Upper lobe of left lung (tissue), 4 donors: ENCODE data around the gene USP2.

ENCODE experiments used
- CTCF ChIP-seq, 6 experiments: fragments of 450-650 bp in 4 of 6; fragments of 200-600 bp in 2 of 6; sonication (generic) in 2 of 6; IDR thresholded peaks; one replicate each; pipeline ENCODE4 v1.5.1; 2016 to 2019; ENCODE audit warnings: antibody characterized with exemption in 6 of 6
- POLR2A ChIP-seq, 4 donors: fragments of 450-650 bp; IDR thresholded peaks; one replicate each; pipeline ENCODE4 v1.5.1; 2016 to 2017; ENCODE audit warnings: antibody characterized with exemption in 4 of 4, mild to moderate bottlenecking in 2 of 4
- POLR2AphosphoS5 ChIP-seq, 2 donors: sonication (generic); formaldehyde crosslinking; IDR thresholded peaks; one replicate each; pipeline ENCODE4 v1.5.1; 2017; ENCODE audit warnings: antibody characterized with exemption in 2 of 2

- TF ChIP-seq POLR2A (IDR thresholded peaks at IDR 0.05) (no peak), CTCF (IDR thresholded peaks at IDR 0.05) (peak; percentile 67 to 79 (median 74)), POLR2AphosphoS5 (IDR thresholded peaks at IDR 0.05) (no peak)
These were observed 43.1 kb downstream of the USP2 start for GRCh38 chr11:119338318-119338890.
